ENCODE data around the gene TUBB.

GRCh38 chr6:30769853-30770524 is 49.8 kb downstream of the TUBB start:
- TF ChIP-seq CTCF (IDR thresholded peaks at IDR 0.05) (no peak), EP300 (IDR thresholded peaks at IDR 0.05) (no peak), POLR2A (IDR thresholded peaks at IDR 0.05) (no peak), POLR2AphosphoS5 (IDR thresholded peaks at IDR 0.05) (no peak)

Measured in stomach (tissue), 4 donors.